Right forelimb (tissue), 1 donor: ENCODE results near the gene NFKB1.

Source experiments
- DNase-seq: peaks from one replicate; pipeline ENCODE4 v3.0.0-alpha.2; 2018

NFKB1 gene

GRCh38 chr4:102534845-102535244 is 33.7 kb downstream of the NFKB1 start:
- DNase-seq: no peak

- DNase-seq: no peak
These were observed 34.4 kb downstream of the NFKB1 start for GRCh38 chr4:102535398-102536082.

- DNase-seq: no peak
These were observed 35.6 kb downstream of the NFKB1 start for GRCh38 chr4:102536768-102537167.

GRCh38 chr4:102537269-102537668 is 36.1 kb downstream of the NFKB1 start:
- no peak for DNase-seq

- DNase-seq: no peak
These were observed 40.5 kb downstream of the NFKB1 start for GRCh38 chr4:102541697-102542096.

GRCh38 chr4:102543030-102543928 is 42.1 kb downstream of the NFKB1 start:
- DNase-seq: no peak

- DNase-seq: no peak
These were observed 45.5 kb downstream of the NFKB1 start for GRCh38 chr4:102546635-102547034.

GRCh38 chr4:102547973-102548372 is 46.8 kb downstream of the NFKB1 start:
- no peak for DNase-seq

- no peak for DNase-seq
These were observed 50.9 kb downstream of the NFKB1 start for GRCh38 chr4:102551958-102552565.

- no peak for DNase-seq
These were observed 51.6 kb downstream of the NFKB1 start for GRCh38 chr4:102552781-102553180.

GRCh38 chr4:102553982-102554381 is 52.8 kb downstream of the NFKB1 start:
- no peak for DNase-seq

- DNase-seq: no peak
These were observed 53.3 kb downstream of the NFKB1 start for GRCh38 chr4:102554482-102554881.

GRCh38 chr4:102554992-102555391 is 53.8 kb downstream of the NFKB1 start:
- DNase-seq: no peak

- DNase-seq: no peak
These were observed 56.5 kb downstream of the NFKB1 start for GRCh38 chr4:102557636-102558035.

GRCh38 chr4:102560115-102560514 is 59.0 kb downstream of the NFKB1 start:
- no peak for DNase-seq

GRCh38 chr4:102560571-102561341 is 59.6 kb downstream of the NFKB1 start:
- DNase-seq: no peak

- DNase-seq: no peak
These were observed 61.8 kb downstream of the NFKB1 start for GRCh38 chr4:102563000-102563399.

- DNase-seq: no peak
These were observed 63.4 kb downstream of the NFKB1 start for GRCh38 chr4:102564399-102565059.

- no peak for DNase-seq
These were observed 64.5 kb downstream of the NFKB1 start for GRCh38 chr4:102565696-102566095.

GRCh38 chr4:102566426-102566825 is 65.3 kb downstream of the NFKB1 start:
- no peak for DNase-seq

- no peak for DNase-seq
These were observed 66.3 kb downstream of the NFKB1 start for GRCh38 chr4:102567427-102567826.

- DNase-seq: no peak
These were observed 68.0 kb downstream of the NFKB1 start for GRCh38 chr4:102569200-102569599.
